Erythroblast (primary cell): ENCODE data around the gene DCAF8L1.

Source experiments
- GATA1 ChIP-seq: IDR thresholded peaks from 2 replicates; pipeline ENCODE4 v1.6.1; 2011; ENCODE audit warnings: low read depth, mild to moderate bottlenecking, control low read depth, low read length, moderate library complexity
- POLR2A ChIP-seq: IDR thresholded peaks from 2 replicates; pipeline ENCODE4 v1.6.1; 2011; ENCODE audit warnings: mild to moderate bottlenecking, low read length

- TF ChIP-seq POLR2A (no peak), GATA1 (no peak)
Observed at GRCh38 chrX:27981349-27981748, at the start of gene DCAF8L1.
